ENCODE results near the gene RET.
A peak's percentile ranks its signal among the peaks of the same experiment; 100 is the strongest.

Gene RET

GRCh38 chr10:43124574-43125273, 47.9 kb downstream of the RET start:
- in situ Hi-C loops (cut with HindIII; ENCODE audit: low pct_ligation_motif_present, low pct_unique_long_range_greater_than_20kb, low sequenced_read_pairs) = no loop called here
- no peak for DNase-seq

GRCh38 chr10:43125274-43125845, 48.5 kb downstream of the RET start:
- in situ Hi-C loops (cut with HindIII; ENCODE audit: low pct_ligation_motif_present, low pct_unique_long_range_greater_than_20kb, low sequenced_read_pairs) = no loop called here
- no peak for DNase-seq

- in situ Hi-C loops (cut with HindIII; ENCODE audit: low pct_ligation_motif_present, low pct_unique_long_range_greater_than_20kb, low sequenced_read_pairs) = no loop called here
- DNase-seq = no peak
Observed at GRCh38 chr10:43125881-43126731, 49.2 kb downstream of the RET start.

GRCh38 chr10:43126759-43127424, 50.0 kb downstream of the RET start:
- no peak for DNase-seq
- in situ Hi-C loops (cut with HindIII; ENCODE audit: low pct_ligation_motif_present, low pct_unique_long_range_greater_than_20kb, low sequenced_read_pairs) = no loop called here

DNA sequence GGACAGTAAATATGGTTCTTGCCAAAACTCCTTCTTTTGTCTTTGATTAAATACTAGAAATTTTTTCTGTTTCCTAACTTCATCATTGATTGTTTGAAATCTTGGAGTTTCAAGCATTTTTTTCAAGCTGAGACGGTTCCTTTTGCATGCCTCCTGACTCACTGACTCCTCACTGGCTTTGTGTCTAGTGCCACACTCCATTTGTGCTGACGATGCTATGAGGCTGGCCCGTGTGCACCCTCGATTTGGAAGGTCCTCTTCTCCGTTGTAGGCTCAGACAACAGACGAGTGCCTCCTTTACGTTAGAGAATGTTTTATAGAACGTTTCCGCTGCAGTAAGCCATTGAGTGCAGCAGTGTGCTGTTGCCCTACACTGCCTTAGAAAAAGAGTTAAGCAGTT, 50.6 kb downstream of the RET start:
- no peak for DNase-seq
- in situ Hi-C loops (cut with HindIII; ENCODE audit: low pct_ligation_motif_present, low pct_unique_long_range_greater_than_20kb, low sequenced_read_pairs) = no loop called here

DNA sequence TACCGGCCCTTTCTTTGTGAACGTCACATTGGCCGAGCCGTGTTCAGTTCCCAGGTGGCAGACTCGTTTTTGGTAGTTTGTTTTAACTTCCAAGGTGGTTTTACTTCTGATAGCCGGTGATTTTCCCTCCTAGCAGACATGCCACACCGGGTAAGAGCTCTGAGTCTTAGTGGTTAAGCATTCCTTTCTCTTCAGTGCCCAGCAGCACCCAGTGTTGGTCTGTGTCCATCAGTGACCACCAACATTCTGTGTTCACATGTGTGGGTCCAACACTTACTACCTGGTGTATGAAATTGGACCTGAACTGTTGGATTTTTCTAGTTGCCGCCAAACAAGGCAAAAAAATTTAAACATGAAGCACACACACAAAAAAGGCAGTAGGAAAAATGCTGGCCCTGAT, 51.5 kb downstream of the RET start:
- DNase-seq = peak; percentile 16
- in situ Hi-C loops (cut with HindIII; ENCODE audit: low pct_ligation_motif_present, low pct_unique_long_range_greater_than_20kb, low sequenced_read_pairs) = no loop called here

GRCh38 chr10:43128958-43129706, 52.3 kb downstream of the RET start:
- DNase-seq = peak; percentile 81
- in situ Hi-C loops (cut with HindIII; ENCODE audit: low pct_ligation_motif_present, low pct_unique_long_range_greater_than_20kb, low sequenced_read_pairs) = no loop called here

- no peak for DNase-seq
- in situ Hi-C loops (cut with HindIII; ENCODE audit: low pct_ligation_motif_present, low pct_unique_long_range_greater_than_20kb, low sequenced_read_pairs) = no loop called here
Observed at GRCh38 chr10:43130770-43131171, 53.9 kb downstream of the RET start.

DNA sequence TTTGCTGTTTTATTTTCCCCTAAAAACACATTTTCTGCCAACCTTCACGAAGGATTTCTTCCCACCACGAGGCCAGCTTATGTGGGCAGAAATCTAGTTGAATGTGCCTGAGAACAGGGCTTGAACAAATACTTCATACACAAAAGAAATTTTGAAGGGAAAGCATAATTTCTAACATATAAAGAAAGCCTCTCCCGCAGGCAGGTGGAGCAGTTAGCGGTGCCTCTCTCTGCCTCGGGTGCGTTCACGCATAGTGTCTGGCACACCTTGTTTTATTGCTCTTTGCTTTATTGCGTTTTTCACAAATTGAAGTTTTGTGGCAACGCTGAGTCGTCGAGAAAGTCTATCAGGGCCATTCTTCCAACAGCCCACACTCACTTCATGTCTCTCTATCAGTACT, 54.4 kb downstream of the RET start:
- no peak for DNase-seq
- in situ Hi-C loops (cut with HindIII; ENCODE audit: low pct_ligation_motif_present, low pct_unique_long_range_greater_than_20kb, low sequenced_read_pairs) = no loop called here

GRCh38 chr10:43131906-43132305, 55.0 kb downstream of the RET start:
- no peak for DNase-seq
- in situ Hi-C loops (cut with HindIII; ENCODE audit: low pct_ligation_motif_present, low pct_unique_long_range_greater_than_20kb, low sequenced_read_pairs) = no loop called here

DNA sequence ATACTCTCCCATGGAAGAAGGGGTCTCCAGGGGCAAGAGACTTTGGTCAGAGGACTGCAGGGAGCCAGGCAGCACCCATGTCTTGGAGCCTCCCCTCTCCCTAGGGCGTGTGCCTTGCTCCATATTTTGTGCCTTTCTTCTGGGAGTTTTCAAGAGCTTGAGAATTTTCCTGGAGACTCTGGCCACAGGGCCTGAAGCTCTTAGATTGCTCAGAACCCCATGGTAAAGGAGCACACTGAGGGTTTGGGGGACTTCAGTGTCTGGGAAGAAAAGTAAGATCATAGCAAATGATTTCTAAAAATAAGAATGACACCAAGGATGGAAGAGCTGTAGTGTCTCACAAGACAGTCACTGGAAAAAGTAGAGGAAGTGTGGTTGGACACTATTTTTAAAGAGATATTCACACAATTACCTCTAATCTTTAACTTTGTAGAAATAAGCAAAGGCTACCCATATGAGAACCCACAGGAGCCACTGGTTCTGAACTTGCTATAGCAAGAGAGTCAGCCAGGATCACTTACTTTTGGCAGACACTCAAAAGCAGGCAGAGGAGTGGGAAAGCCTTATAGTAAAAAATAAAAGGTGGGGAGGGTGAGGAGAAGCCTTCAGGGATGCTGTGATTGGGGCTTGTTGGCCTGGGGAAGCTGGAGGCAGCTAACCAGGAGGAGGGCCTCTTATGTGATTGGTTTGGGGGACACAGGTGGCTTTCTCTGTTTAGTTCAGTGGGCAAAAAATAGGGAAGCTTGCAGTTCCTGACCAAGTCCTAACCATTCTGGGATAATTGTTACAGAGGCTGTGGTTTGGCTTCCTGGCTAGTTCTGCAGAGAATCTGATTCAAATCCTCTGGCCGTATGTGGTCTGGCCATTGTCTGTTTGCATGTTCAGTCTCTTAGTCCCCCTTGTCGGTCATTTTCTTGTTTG, 56.3 kb downstream of the RET start:
- no peak for DNase-seq
- in situ Hi-C loops (cut with HindIII; ENCODE audit: low pct_ligation_motif_present, low pct_unique_long_range_greater_than_20kb, low sequenced_read_pairs) = no loop called here

GRCh38 chr10:43134126-43134905, 57.4 kb downstream of the RET start:
- in situ Hi-C loops (cut with HindIII; ENCODE audit: low pct_ligation_motif_present, low pct_unique_long_range_greater_than_20kb, low sequenced_read_pairs) = no loop called here
- DNase-seq = no peak

GRCh38 chr10:43135064-43135463, 58.2 kb downstream of the RET start:
- in situ Hi-C loops (cut with HindIII; ENCODE audit: low pct_ligation_motif_present, low pct_unique_long_range_greater_than_20kb, low sequenced_read_pairs) = no loop called here
- DNase-seq = no peak

GRCh38 chr10:43135656-43136055, 58.8 kb downstream of the RET start:
- in situ Hi-C loops (cut with HindIII; ENCODE audit: low pct_ligation_motif_present, low pct_unique_long_range_greater_than_20kb, low sequenced_read_pairs) = no loop called here
- DNase-seq = no peak

- no peak for DNase-seq
Observed at GRCh38 chr10:43136432-43136831, 59.6 kb downstream of the RET start.

DNA sequence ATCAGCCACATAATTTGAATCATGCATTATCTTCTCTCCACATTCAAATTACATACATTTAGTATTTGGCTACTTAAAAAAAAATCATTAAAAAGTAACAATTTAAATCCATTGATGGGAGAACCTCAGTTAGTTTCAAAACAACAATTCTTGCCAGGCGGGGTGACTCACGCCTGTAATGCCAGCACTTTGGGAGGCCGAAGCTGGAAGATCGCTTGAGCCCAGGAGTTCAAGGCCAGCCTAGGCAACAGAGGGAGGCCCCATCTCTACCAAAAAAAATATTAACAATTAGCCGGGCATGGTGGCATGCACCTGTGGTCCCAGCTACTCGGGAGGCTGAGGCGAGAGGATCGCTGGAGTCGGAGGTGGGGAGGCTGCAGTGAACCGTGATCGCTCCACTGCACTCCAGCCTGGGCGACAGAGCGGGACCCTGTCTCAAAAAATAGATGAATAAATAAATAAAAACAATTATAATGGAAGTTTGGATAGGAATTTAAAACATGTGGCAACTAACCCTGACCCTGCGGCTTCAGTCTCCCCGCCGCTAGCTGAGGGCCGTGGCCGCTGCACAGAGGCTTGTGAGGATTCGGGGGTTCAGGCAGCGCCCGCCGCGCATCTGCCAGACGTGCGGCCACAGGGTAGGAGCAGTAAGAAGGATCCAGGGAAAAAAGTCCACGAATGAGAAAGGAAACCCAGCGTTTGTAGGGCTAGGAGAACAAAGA, 60.3 kb downstream of the RET start:
- in situ Hi-C loops (cut with HindIII; ENCODE audit: low pct_ligation_motif_present, low pct_unique_long_range_greater_than_20kb, low sequenced_read_pairs) = no loop called here
- no peak for DNase-seq

More at GRCh38 chr10:43136432-43136831, 59.6 kb downstream of the RET start:
- in situ Hi-C loops (cut with HindIII; ENCODE audit: low pct_ligation_motif_present, low pct_unique_long_range_greater_than_20kb, low sequenced_read_pairs) = no loop called here
